Anterior cingulate cortex (tissue), 58 donors: ENCODE data around the gene IQSEC1.

ENCODE experiments used
- DNase-seq, 58 donors: peaks; one replicate each; lab custom pipeline; 2025; lab: John Stamatoyannopoulos, UW

The IQSEC1 gene

GRCh38 chr3:13037458-13038117 is 35.6 kb downstream of the IQSEC1 start:
- DNase-seq, result no peak

DNA sequence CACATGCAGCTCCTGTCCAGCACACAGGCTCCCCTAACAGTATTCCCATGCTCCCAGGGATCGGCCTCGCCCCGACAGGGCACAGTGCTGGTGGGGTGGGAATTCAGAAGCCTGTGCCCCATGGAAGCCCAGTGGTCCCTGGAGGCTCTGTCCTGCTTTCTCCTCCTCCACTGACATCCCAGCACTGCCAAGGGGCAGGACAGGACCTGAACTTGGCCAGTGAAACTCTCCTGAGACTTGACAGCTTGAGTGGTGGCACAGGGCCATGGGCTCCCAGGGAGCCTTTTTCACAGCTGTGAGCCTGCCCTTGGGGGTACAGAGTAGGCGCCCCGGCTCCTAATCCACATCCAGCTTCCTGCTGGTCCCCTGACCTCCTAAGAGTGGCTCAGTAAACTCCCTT is 38.4 kb downstream of the IQSEC1 start:
- no peak for DNase-seq

- peak in 4 of 58 donors; percentile 24 to 37 (median 30) for DNase-seq
Observed at GRCh38 chr3:13034109-13034800, 39.0 kb downstream of the IQSEC1 start.

- DNase-seq, result no peak
Observed at GRCh38 chr3:13032206-13032605, 41.0 kb downstream of the IQSEC1 start.

GRCh38 chr3:13031621-13032020 is 41.6 kb downstream of the IQSEC1 start:
- DNase-seq, result no peak

- DNase-seq, result peak in 5 of 58 donors; percentile 15 to 59 (median 40)
Observed at GRCh38 chr3:13030684-13031083, 42.5 kb downstream of the IQSEC1 start.

- DNase-seq, result no peak
Observed at GRCh38 chr3:13028010-13028821, 45.0 kb downstream of the IQSEC1 start.

GRCh38 chr3:13027154-13027553 is 46.1 kb downstream of the IQSEC1 start:
- no peak for DNase-seq

DNA sequence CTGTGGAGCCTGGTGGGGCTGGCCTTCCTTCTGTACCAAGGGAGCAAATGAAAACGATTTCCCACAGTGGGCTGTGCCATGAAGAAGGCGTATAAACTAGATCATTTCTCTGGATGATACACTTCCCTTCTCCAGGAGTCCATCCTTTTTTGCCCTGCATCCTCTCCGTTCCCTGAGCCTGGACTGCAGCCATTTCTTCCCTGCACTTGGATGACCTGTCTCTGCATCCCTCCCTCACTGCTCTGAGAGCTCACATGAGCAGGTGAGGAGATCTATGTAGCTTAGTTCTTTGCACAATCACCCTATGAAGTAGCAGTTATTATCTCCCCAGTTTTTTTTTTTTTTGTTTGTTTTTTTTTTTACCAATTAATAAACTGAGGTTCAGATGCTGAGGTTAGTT is 46.7 kb downstream of the IQSEC1 start:
- DNase-seq, result no peak

DNA sequence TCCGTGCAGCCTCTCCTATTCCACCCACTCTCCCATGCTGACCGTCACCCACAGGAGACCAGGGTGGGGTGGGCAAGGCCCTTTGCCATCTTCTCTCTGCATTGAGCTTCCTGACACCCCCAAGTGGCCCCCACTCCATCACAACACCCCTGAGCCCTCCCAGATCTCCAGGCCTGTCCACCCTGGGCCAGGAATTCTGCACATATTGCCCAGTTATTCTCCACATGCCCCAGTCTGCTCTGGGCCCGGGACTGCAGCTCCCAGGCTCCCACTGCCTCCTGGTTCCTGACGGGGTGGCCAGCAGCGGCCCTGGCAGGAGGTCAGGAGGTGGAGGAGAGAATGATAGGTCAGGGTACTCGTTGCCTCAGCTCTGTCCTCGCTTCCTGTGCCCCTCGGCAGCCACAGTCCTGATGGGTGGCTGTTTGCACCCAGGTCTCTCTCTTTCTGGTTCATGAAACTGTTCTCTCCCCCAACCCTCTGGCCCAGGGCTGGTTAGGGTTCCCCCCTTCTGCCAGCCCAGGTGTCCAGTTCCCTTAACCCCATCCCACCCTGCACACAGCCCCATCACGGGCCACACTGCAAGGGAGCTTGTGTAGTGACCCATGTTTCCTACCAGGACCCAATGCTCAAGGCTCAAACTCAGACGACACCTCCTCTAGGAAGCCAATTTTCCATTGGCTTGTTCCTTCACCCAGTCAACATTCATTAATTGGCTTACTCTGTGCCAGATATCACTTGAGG is 47.3 kb downstream of the IQSEC1 start:
- DNase-seq, result no peak

DNA sequence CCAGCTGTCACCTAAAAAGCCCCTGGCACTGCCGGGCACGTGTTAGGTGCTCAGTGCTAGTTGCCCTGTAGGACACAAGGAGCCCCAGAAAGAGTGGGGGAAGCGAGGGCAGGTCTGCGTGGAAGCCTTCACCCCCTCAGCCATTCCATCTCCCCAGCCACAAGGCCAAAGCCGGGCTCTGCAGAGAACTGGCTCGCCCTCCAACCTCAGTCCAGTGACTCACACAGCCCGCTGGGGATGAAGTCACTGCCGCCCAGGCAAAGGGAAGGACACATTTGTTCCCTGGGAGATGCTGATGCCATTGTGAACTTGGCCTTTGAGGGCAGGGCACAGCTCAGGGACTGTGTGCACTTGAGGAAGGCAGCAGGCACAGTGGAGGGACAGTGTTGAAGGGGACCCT is 48.1 kb downstream of the IQSEC1 start:
- DNase-seq, result peak in 17 of 58 donors; percentile 30 to 71 (median 55)

DNA sequence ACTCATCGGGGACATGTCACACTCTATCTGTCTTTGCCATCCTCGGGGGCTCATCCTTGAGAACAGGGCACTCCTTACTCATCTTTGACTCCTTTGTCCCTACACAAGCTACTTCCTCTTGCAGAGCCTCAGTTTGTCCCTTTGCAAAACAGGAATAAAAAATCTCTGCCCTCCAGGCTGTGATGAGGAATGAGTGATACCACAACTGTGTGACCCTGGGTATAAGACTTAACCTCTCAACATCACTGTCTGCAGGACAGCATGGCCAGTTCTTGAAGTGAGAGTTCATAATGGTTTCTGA is 48.5 kb downstream of the IQSEC1 start:
- no peak for DNase-seq

DNA sequence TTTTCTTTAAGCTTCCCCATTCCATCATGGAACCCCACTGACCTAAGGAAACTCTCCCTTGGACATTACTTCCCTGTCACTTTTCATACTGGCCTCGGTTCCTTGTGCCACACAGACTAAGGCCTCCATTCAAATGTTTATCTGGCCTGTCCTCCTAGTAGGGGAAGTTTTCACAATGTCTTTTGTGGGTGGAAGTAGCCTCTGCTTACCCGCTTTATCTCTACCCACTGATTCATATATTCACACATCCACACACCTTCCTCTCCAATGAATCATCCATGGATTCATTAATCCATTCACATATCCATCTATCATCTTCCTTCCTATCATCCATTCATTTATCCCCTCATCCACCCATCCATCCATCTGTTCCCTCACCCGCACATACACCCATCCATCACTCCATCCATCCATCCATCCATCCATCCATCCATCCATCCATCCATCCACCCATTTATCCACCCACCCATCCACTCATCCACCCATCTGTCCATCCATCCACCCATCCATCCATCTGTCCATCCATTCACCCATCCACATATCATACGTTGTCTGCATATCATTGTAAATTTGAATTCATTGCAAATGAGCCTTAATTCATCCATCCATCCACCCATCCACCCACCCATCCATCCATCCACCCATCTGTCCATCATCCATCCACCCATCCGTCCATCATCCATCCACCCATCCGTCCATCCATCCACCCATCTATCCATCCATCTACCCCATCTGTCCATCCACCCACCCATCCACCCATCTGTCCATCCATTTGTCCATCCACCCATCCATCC is 49.1 kb downstream of the IQSEC1 start:
- no peak for DNase-seq

DNA sequence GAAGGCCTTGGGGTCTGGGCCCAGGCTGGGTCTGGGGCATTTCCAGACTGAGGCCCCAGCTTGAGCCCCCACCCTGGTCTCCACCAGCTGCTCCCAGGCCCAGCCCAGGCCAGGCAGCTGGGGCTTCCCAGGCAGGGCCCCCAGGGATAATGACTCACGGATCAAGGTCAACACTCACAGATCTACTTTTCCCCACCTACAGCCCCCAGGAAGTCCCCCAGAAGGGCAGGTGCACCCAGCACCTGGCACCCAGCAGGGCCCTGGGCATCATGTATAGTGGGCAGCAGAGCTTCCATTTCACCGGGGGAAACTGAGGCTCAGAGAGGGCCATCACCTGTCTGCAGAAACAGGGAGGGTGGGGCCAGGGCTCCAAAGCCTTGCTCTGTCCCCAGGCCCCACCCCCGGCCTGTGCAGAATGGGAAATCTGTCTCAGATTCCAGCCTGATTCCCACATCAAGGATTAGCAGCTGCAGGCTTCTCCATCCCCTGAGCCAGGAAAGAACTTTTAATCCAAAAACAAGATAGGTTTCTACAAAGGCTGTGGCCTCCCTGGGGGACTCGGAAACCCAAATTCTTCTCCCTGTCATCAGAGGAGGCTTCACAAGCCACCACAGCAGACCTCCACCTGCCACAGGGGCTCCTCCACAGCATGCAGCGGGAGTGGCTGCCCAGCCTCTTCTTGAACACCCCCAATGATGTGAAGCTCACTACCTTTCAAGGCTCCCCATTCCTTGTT is 49.8 kb downstream of the IQSEC1 start:
- no peak for DNase-seq

DNA sequence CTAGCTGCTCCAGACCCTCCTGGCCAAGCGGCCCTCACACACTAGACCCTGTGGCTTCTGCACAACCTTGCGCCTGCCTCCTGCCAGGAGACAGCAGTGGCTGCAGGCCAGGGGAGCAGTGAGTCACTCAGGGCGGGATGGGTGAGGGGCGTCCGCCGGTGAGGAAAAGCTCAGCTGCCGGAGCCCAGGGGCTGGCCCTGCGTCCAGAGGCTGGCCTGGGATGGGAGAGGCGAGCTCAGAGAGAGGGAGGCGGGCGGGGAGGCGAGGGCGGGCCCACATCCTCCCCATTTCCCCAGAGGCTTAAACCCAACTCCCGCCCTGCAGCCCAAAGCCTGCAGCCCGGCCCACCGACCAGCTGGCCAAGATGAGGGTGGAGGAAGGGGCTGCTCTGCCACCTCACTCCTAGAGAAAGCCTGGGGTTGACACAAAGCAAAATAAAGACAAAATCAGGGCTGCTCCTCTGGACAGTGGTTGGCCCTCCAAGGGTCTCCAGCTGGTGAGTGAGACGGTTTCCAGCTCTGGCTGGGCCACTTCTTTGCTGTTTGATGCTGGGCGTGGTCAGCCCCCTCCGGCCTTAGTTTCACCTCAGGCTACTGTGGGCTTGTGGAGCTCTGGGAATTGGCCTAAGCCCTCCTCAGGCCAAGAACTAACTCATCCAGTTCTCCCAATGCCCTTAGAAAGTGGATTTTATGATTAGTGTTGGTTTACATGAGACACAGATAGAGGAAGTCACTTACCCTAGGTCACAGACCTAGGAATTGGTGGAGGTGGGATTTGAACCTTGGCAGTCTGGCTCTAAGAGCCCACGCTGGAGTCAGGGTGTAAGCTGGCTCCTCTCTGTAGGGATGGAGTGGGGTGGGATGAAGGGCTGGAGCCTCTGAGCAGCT is 50.6 kb downstream of the IQSEC1 start:
- peak in 28 of 58 donors; percentile 14 to 76 (median 44) for DNase-seq

GRCh38 chr3:13021141-13022114 is 51.8 kb downstream of the IQSEC1 start:
- DNase-seq, result peak in 1 of 58 donors; percentile 24

GRCh38 chr3:13020159-13020750 is 53.0 kb downstream of the IQSEC1 start:
- DNase-seq, result no peak
